HEK293 (cell line): ENCODE results near the gene ISCU.

Experiments used
- BCL11A ChIP-seq: fragments of 450-650 bp; formaldehyde crosslinking; IDR thresholded peaks from 2 replicates; pipeline ENCODE4 v1.5.1; 2016; ENCODE audit warnings: low read depth, missing biosample characterization, missing genetic modification characterization
- MZF1 ChIP-seq: fragments of 450-650 bp; formaldehyde crosslinking; IDR thresholded peaks from 2 replicates; pipeline ENCODE4 v1.5.1; 2017; ENCODE audit warnings: missing biosample characterization, missing genetic modification characterization, borderline replicate concordance
- PATZ1 ChIP-seq: fragments of 450-650 bp; formaldehyde crosslinking; IDR thresholded peaks from 2 replicates; pipeline ENCODE4 v1.5.1; 2016; ENCODE audit warnings: missing biosample characterization, missing genetic modification characterization
- SP7 ChIP-seq: fragments of 450-650 bp; formaldehyde crosslinking; IDR thresholded peaks from 2 replicates; pipeline ENCODE4 v1.5.1; 2016; ENCODE audit warnings: missing biosample characterization, missing genetic modification characterization
- WT1 ChIP-seq: fragments of 450-650 bp; formaldehyde crosslinking; IDR thresholded peaks from 2 replicates; pipeline ENCODE4 v1.5.1; 2016; ENCODE audit warnings: missing biosample characterization, missing genetic modification characterization
- ZBTB1 ChIP-seq: fragments of 450-650 bp; formaldehyde crosslinking; IDR thresholded peaks from 2 replicates; pipeline ENCODE4 v1.5.1; 2016; ENCODE audit warnings: missing biosample characterization, missing genetic modification characterization
- ZBTB8A ChIP-seq: fragments of 450-650 bp; formaldehyde crosslinking; IDR thresholded peaks from 2 replicates; pipeline ENCODE4 v1.5.1; 2016; ENCODE audit warnings: missing biosample characterization, missing genetic modification characterization
- ZNF112 ChIP-seq: fragments of 450-650 bp; formaldehyde crosslinking; IDR thresholded peaks from 2 replicates; pipeline ENCODE4 v1.5.0; 2017; ENCODE audit warnings: missing biosample characterization, missing genetic modification characterization
- ZNF133 ChIP-seq: fragments of 450-650 bp; formaldehyde crosslinking; IDR thresholded peaks from 2 replicates; pipeline ENCODE4 v1.5.1; 2016; ENCODE audit warnings: missing biosample characterization, missing genetic modification characterization
- ZNF138 ChIP-seq: fragments of 450-650 bp; formaldehyde crosslinking; IDR thresholded peaks from 2 replicates; pipeline ENCODE4 v1.5.1; 2016; ENCODE audit warnings: missing biosample characterization, missing genetic modification characterization, borderline replicate concordance
- ZNF146 ChIP-seq: fragments of 450-650 bp; formaldehyde crosslinking; IDR thresholded peaks from 2 replicates; pipeline ENCODE4 v1.5.1; 2016; ENCODE audit warnings: missing biosample characterization, missing genetic modification characterization
- ZNF274 ChIP-seq, 2 experiments: fragments of 200-500 bp in 1 of 2; fragments of 450-650 bp in 1 of 2; sonication (Bioruptor generic) in 1 of 2; formaldehyde crosslinking in 1 of 2; IDR thresholded peaks; 2 replicates each; pipeline versions ENCODE4 v1.5.1 to v1.6.1; 2014 to 2016; ENCODE audit warnings: borderline replicate concordance in 1 of 2, inconsistent platforms in 1 of 2, low read length in 1 of 2, missing biosample characterization in 1 of 2, missing genetic modification characterization in 1 of 2
- ZNF292 ChIP-seq: fragments of 450-650 bp; formaldehyde crosslinking; IDR thresholded peaks from 2 replicates; pipeline ENCODE4 v1.5.1; 2016; ENCODE audit warnings: low read depth, missing biosample characterization, missing genetic modification characterization, borderline replicate concordance
- ZNF335 ChIP-seq: fragments of 450-650 bp; formaldehyde crosslinking; conservative IDR thresholded peaks from 2 replicates; pipeline ENCODE4 v1.5.1; 2016; ENCODE audit warnings: missing biosample characterization, missing genetic modification characterization
- ZNF366 ChIP-seq: fragments of 450-650 bp; formaldehyde crosslinking; conservative IDR thresholded peaks from 2 replicates; pipeline ENCODE4 v1.5.1; 2016; ENCODE audit warnings: missing biosample characterization, missing genetic modification characterization
- ZNF37A ChIP-seq: fragments of 450-650 bp; IDR thresholded peaks from 2 replicates; pipeline ENCODE4 v1.5.1; 2018; ENCODE audit warnings: missing biosample characterization, missing genetic modification characterization
- ZNF423 ChIP-seq: fragments of 450-650 bp; formaldehyde crosslinking; IDR thresholded peaks from 2 replicates; pipeline ENCODE4 v1.5.1; 2016; ENCODE audit warnings: missing biosample characterization, missing genetic modification characterization
- ZNF510 ChIP-seq: fragments of 450-650 bp; formaldehyde crosslinking; IDR thresholded peaks from 2 replicates; pipeline ENCODE4 v1.5.1; 2018; ENCODE audit warnings: mild to moderate bottlenecking, missing genetic modification characterization, missing biosample characterization; ENCODE audit not compliant: insufficient replicate concordance
- ZNF530 ChIP-seq: fragments of 450-650 bp; formaldehyde crosslinking; IDR thresholded peaks from 2 replicates; pipeline ENCODE4 v1.5.1; 2016; ENCODE audit warnings: low read depth, missing biosample characterization, missing genetic modification characterization
- ZNF548 ChIP-seq: fragments of 450-650 bp; formaldehyde crosslinking; IDR thresholded peaks from 2 replicates; pipeline ENCODE4 v1.5.1; 2016; ENCODE audit warnings: missing biosample characterization, missing genetic modification characterization
- ZNF549 ChIP-seq: fragments of 450-650 bp; IDR thresholded peaks from 2 replicates; pipeline ENCODE4 v1.5.1; 2018; ENCODE audit warnings: missing biosample characterization, missing genetic modification characterization, mild to moderate bottlenecking, inconsistent platforms, moderate library complexity
- ZNF560 ChIP-seq: fragments of 450-650 bp; formaldehyde crosslinking; IDR thresholded peaks from 2 replicates; pipeline ENCODE4 v1.5.1; 2017; ENCODE audit warnings: missing biosample characterization, missing genetic modification characterization, borderline replicate concordance
- ZNF639 ChIP-seq: fragments of 450-650 bp; formaldehyde crosslinking; IDR thresholded peaks from 2 replicates; pipeline ENCODE4 v1.5.1; 2016; ENCODE audit warnings: missing biosample characterization, missing genetic modification characterization
- ZNF664 ChIP-seq: fragments of 450-650 bp; formaldehyde crosslinking; IDR thresholded peaks from 2 replicates; pipeline ENCODE4 v1.5.1; 2016; ENCODE audit warnings: missing biosample characterization, missing genetic modification characterization
- ZNF670 ChIP-seq: fragments of 450-650 bp; formaldehyde crosslinking; IDR thresholded peaks from 2 replicates; pipeline ENCODE4 v1.5.1; 2016; ENCODE audit warnings: missing biosample characterization, missing genetic modification characterization, low read depth
- ZNF76 ChIP-seq: fragments of 450-650 bp; formaldehyde crosslinking; IDR thresholded peaks from 2 replicates; pipeline ENCODE4; 2016; ENCODE audit warnings: low read depth, missing biosample characterization, missing genetic modification characterization, borderline replicate concordance
- ZNF777 ChIP-seq: fragments of 450-650 bp; formaldehyde crosslinking; IDR thresholded peaks from 2 replicates; pipeline ENCODE4 v1.5.1; 2017; ENCODE audit warnings: missing biosample characterization, missing genetic modification characterization, borderline replicate concordance
- ZNF792 ChIP-seq: fragments of 450-650 bp; formaldehyde crosslinking; IDR thresholded peaks from 2 replicates; pipeline ENCODE4 v1.5.1; 2016; ENCODE audit warnings: missing biosample characterization, missing genetic modification characterization
- ZSCAN23 ChIP-seq: fragments of 450-650 bp; formaldehyde crosslinking; IDR thresholded peaks from 2 replicates; pipeline ENCODE4 v1.5.1; 2016; ENCODE audit warnings: missing biosample characterization, missing genetic modification characterization
- TF ChIP-seq, protein P1 (sequence below): fragments of 450-650 bp; formaldehyde crosslinking; IDR thresholded peaks from 2 replicates; pipeline ENCODE4 v1.5.1; 2017; ENCODE audit warnings: missing biosample characterization, missing genetic modification characterization
- TF ChIP-seq, protein P2 (sequence below): fragments of 450-650 bp; formaldehyde crosslinking; IDR thresholded peaks from 2 replicates; pipeline ENCODE4 v1.5.1; 2016; ENCODE audit warnings: missing biosample characterization, missing genetic modification characterization
- TF ChIP-seq, protein P3 (sequence below): fragments of 450-650 bp; formaldehyde crosslinking; IDR thresholded peaks from 2 replicates; pipeline ENCODE4; 2016; ENCODE audit warnings: missing biosample characterization, missing genetic modification characterization

Gene ISCU

DNA sequence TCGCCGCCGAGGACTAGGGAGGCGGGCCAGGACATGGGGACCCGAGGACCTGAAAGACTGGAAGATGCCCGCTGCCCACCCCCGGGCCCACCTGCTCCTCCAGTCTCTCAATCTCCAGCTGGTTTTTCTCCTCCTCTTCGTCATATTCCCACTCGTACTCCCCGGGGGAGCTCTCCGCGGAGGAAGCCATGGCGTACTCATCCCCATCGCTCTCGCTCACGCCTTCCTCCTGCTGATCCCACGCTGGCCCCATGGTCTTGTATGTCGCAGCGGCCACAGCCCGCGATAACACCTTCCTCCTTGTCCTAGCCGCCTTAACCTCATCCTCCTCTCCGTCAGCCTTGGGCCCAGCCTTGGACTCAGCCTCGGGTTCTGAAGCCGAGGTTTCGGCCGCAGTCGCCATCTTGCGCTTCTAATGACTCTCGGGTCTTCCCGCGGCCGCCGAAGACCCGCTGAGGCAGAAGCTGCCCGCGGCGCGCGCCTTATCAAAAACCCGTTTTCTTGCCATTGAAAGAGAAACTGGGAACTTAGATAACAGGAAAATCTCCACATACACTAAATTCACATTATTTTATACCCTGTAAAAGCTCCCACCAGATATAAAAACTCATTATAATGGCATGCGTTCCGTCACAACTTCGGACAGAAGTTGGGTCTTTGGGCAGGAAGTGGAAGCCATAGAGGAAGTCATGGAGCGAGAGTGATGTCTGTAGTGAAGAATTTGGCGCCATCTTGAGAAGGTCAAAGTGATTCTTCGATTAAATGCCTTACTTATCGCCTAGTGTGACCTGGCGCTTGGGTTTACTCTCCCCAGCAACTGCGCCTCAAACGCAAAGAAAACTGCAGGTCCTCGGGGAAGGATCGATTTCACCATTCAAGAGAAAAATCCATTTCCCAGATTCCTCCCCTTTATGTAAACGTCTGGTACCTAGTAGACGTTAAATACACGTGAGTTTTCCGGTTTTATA is 1.4 kb upstream of the ISCU start, which contains the start of gene SART3 (continued):
- TF ChIP-seq ZNF133 (tag by site-specific recombination) (no peak), ZNF138 (tag by site-specific recombination) (no peak), ZNF530 (tag by site-specific recombination) (no peak), BCL11A (tag by site-specific recombination) (no peak), ZNF274 (IDR thresholded peaks at IDR 0.05; ENCODE audit: low read length) (no peak), ZNF274 (tag by site-specific recombination; IDR thresholded peaks at IDR 0.05; ENCODE audit: borderline replicate concordance) (no peak), ZNF510 (no peak), ZNF366 (tag by site-specific recombination) (no peak), ZNF37A (tag by site-specific recombination) (no peak), ZNF292 (tag by site-specific recombination) (no peak), ZNF664 (tag by site-specific recombination) (no peak), ZSCAN23 (tag by site-specific recombination) (0 out of 2 replicates have a peak, but pooled peaks have one; percentile 33), ZNF777 (tag by site-specific recombination) (no peak), PATZ1 (tag by site-specific recombination) (no peak), ZNF112 (tag by site-specific recombination) (no peak), ZNF423 (tag by site-specific recombination) (no peak), ZNF792 (tag by site-specific recombination) (no peak), ZNF146 (tag by site-specific recombination) (no peak), ZNF670 (tag by site-specific recombination) (no peak), ZNF548 (tag by site-specific recombination) (peak; percentile 100), ZNF549 (no peak), ZBTB1 (tag by site-specific recombination) (no peak), MZF1 (tag by site-specific recombination) (no peak), SP7 (tag by site-specific recombination) (peak; percentile 71), ZNF560 (tag by site-specific recombination) (no peak), ZNF76 (tag by site-specific recombination) (peak; percentile 84; the same call in 1 of the 2 replicates), ZNF639 (peak; percentile 83), ZBTB8A (peak; percentile 16; the same call in 1 of the 2 replicates), ZNF335 (tag by site-specific recombination) (peak; percentile 100), WT1 (tag by site-specific recombination) (no peak)
- TF ChIP-seq, protein P1, sequence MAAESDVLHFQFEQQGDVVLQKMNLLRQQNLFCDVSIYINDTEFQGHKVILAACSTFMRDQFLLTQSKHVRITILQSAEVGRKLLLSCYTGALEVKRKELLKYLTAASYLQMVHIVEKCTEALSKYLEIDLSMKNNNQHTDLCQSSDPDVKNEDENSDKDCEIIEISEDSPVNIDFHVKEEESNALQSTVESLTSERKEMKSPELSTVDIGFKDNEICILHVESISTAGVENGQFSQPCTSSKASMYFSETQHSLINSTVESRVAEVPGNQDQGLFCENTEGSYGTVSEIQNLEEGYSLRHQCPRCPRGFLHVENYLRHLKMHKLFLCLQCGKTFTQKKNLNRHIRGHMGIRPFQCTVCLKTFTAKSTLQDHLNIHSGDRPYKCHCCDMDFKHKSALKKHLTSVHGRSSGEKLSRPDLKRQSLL (tag by site-specific recombination), result peak; percentile 90
- TF ChIP-seq, protein P2, sequence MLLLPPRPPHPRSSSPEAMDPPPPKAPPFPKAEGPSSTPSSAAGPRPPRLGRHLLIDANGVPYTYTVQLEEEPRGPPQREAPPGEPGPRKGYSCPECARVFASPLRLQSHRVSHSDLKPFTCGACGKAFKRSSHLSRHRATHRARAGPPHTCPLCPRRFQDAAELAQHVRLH (tag by site-specific recombination), result 0 out of 2 replicates have a peak, but pooled peaks have one; percentile 30
- TF ChIP-seq, protein P3, sequence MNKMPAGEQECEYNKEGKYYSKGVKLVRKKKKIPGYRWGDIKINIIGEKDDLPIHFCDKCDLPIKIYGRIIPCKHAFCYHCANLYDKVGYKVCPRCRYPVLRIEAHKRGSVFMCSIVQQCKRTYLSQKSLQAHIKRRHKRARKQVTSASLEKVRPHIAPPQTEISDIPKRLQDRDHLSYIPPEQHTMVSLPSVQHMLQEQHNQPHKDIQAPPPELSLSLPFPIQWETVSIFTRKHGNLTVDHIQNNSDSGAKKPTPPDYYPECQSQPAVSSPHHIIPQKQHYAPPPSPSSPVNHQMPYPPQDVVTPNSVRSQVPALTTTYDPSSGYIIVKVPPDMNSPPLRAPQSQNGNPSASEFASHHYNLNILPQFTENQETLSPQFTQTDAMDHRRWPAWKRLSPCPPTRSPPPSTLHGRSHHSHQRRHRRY (tag by site-specific recombination), result no peak
